Middle frontal gyrus (tissue), 1 donor: ENCODE measurements around the gene PRSS36.
"Not testable (repeated sequence)": the region's sequence is repeated elsewhere in the genome, so short reads cannot be mapped to it uniquely, and the experiment has no call there.

Experiments used
- DNase-seq: peaks from one replicate; pipeline ENCODE4 v3.0.0-alpha.2; 2015; ENCODE audit warnings: low spot score; ENCODE audit errors: extremely low spot score

PRSS36 gene

GRCh38 chr16:31142109-31143010, 7.5 kb downstream of the PRSS36 start:
- peak; percentile 82 for DNase-seq

- DNase-seq = no peak
Measured at GRCh38 chr16:31141489-31142108, 8.3 kb downstream of the PRSS36 start.

- not testable (repeated sequence) for DNase-seq
Measured at GRCh38 chr16:31141071-31141469, 8.8 kb downstream of the PRSS36 start.

GRCh38 chr16:31138621-31139578, 11.0 kb downstream of the PRSS36 start:
- no peak for DNase-seq

- not testable (repeated sequence) for DNase-seq
Measured at GRCh38 chr16:31136822-31137499, 12.9 kb downstream of the PRSS36 start.

- no peak for DNase-seq
Measured at GRCh38 chr16:31136287-31136662, 13.6 kb downstream of the PRSS36 start.

- no peak for DNase-seq
Measured at GRCh38 chr16:31135535-31136286, 14.2 kb downstream of the PRSS36 start, which contains the start of gene PRSS8. Gene PRSS8 (minus strand): TSS chr16:31135727. CDS start chr16:31135498, 229 bp downstream.

- DNase-seq = no peak
Measured at GRCh38 chr16:31134625-31135534, 15.0 kb downstream of the PRSS36 start.

- DNase-seq = no peak
Measured at GRCh38 chr16:31134091-31134571, 15.7 kb downstream of the PRSS36 start.

GRCh38 chr16:31133046-31133501, 16.8 kb downstream of the PRSS36 start:
- DNase-seq = no peak

- no peak for DNase-seq
Measured at GRCh38 chr16:31132303-31132979, 17.4 kb downstream of the PRSS36 start.

- DNase-seq = no peak
Measured at GRCh38 chr16:31131841-31132271, 18.0 kb downstream of the PRSS36 start.

- DNase-seq = no peak
Measured at GRCh38 chr16:31131416-31131815, 18.4 kb downstream of the PRSS36 start.

GRCh38 chr16:31130899-31131298, 19.0 kb downstream of the PRSS36 start:
- no peak for DNase-seq

GRCh38 chr16:31130336-31130891, 19.5 kb downstream of the PRSS36 start:
- DNase-seq = no peak

GRCh38 chr16:31129568-31130335, 20.1 kb downstream of the PRSS36 start:
- DNase-seq = no peak
